WTC11 (cell line): Measurements from ENCODE around the gene TOM1L2.

Experiments
- CTCF ChIP-seq: fragments of 200-600 bp; IDR thresholded peaks from 2 replicates; pipeline ENCODE4 v1.8.0; 2022; ENCODE audit warnings: antibody characterized with exemption
- ELF4 ChIP-seq: sonication (generic); formaldehyde crosslinking; IDR thresholded peaks from 2 replicates; pipeline ENCODE4 v1.8.1; 2022; ENCODE audit warnings: low read depth, mild to moderate bottlenecking, moderate library complexity, missing genetic modification reagents
- ESRRA ChIP-seq: sonication (generic); formaldehyde crosslinking; IDR thresholded peaks from 2 replicates; pipeline ENCODE4 v1.8.1; 2022; ENCODE audit warnings: mild to moderate bottlenecking, missing genetic modification reagents, borderline replicate concordance
- ZNF416 ChIP-seq: fragments of 250-450 bp; sonication (Bioruptor Pico); IDR thresholded peaks from 2 replicates; pipeline ENCODE4 v1.9.0; 2021; ENCODE audit warnings: mild to moderate bottlenecking, inconsistent platforms
- TF ChIP-seq, protein P1 (sequence below): sonication (generic); formaldehyde crosslinking; IDR thresholded peaks from 2 replicates; pipeline ENCODE4 v1.8.1; 2022; ENCODE audit warnings: mild to moderate bottlenecking, moderate library complexity, missing genetic modification reagents
- TF ChIP-seq, protein P2 (sequence below): sonication (generic); formaldehyde crosslinking; IDR thresholded peaks from 2 replicates; pipeline ENCODE4 v1.8.1; 2023; ENCODE audit warnings: mild to moderate bottlenecking, missing genetic modification reagents, borderline replicate concordance

GRCh38 chr17:17985153-17985552, 13.0 kb upstream of the TOM1L2 start:
- TF ChIP-seq CTCF = no peak
- no peak for TF ChIP-seq ESRRA (CRISPR knock-in tag)
- TF ChIP-seq, protein P1, sequence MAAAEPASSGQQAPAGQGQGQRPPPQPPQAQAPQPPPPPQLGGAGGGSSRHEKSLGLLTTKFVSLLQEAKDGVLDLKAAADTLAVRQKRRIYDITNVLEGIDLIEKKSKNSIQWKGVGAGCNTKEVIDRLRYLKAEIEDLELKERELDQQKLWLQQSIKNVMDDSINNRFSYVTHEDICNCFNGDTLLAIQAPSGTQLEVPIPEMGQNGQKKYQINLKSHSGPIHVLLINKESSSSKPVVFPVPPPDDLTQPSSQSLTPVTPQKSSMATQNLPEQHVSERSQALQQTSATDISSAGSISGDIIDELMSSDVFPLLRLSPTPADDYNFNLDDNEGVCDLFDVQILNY (CRISPR knock-in tag) = no peak
- TF ChIP-seq ELF4 (CRISPR knock-in tag) = no peak
- TF ChIP-seq ZNF416 (CRISPR knock-in tag) = no peak
- TF ChIP-seq, protein P2, sequence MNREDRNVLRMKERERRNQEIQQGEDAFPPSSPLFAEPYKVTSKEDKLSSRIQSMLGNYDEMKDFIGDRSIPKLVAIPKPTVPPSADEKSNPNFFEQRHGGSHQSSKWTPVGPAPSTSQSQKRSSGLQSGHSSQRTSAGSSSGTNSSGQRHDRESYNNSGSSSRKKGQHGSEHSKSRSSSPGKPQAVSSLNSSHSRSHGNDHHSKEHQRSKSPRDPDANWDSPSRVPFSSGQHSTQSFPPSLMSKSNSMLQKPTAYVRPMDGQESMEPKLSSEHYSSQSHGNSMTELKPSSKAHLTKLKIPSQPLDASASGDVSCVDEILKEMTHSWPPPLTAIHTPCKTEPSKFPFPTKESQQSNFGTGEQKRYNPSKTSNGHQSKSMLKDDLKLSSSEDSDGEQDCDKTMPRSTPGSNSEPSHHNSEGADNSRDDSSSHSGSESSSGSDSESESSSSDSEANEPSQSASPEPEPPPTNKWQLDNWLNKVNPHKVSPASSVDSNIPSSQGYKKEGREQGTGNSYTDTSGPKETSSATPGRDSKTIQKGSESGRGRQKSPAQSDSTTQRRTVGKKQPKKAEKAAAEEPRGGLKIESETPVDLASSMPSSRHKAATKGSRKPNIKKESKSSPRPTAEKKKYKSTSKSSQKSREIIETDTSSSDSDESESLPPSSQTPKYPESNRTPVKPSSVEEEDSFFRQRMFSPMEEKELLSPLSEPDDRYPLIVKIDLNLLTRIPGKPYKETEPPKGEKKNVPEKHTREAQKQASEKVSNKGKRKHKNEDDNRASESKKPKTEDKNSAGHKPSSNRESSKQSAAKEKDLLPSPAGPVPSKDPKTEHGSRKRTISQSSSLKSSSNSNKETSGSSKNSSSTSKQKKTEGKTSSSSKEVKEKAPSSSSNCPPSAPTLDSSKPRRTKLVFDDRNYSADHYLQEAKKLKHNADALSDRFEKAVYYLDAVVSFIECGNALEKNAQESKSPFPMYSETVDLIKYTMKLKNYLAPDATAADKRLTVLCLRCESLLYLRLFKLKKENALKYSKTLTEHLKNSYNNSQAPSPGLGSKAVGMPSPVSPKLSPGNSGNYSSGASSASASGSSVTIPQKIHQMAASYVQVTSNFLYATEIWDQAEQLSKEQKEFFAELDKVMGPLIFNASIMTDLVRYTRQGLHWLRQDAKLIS (CRISPR knock-in tag) = no peak
